Tibial nerve (tissue), 4 donors: ENCODE measurements around the gene MDFI. TPM values are rescaled to one million over a fixed set of nuclear protein-coding genes. Genes with fewer than 3 reads are reported as not detected.

Experiments used
- DNase-seq, 2 donors: peaks; one replicate each; pipeline ENCODE4 v3.0.0-alpha.2; 2019; ENCODE audit warnings: low spot score in 2 of 2
- H3K27ac ChIP-seq, 4 donors: fragments of 200-600 bp; sonication (generic) in 3 of 4; one replicate each; pipeline ENCODE4 v1.5.1; 2017 to 2019; ENCODE audit warnings: mild to moderate bottlenecking in 1 of 4
- H3K27me3 ChIP-seq, 2 donors: fragments of 200-600 bp; sonication (generic) in 1 of 2; one replicate each; pipeline versions ENCODE4 v1.5.1 to v1.6.0; 2017 to 2019
- H3K36me3 ChIP-seq, 3 donors: fragments of 200-600 bp; sonication (generic); one replicate each; pipeline ENCODE4 v1.5.1; 2018 to 2019
- H3K4me1 ChIP-seq, 4 donors: fragments of 200-600 bp; sonication (generic) in 3 of 4; one replicate each; pipeline ENCODE4 v1.5.1; 2017 to 2019
- H3K4me3 ChIP-seq, 4 donors: fragments of 200-600 bp; sonication (generic) in 3 of 4; one replicate each; pipeline ENCODE4 v1.5.1; 2017 to 2019; ENCODE audit warnings: mild to moderate bottlenecking in 1 of 4, moderate library complexity in 1 of 4
- H3K9me3 ChIP-seq, 4 donors: fragments of 200-600 bp; sonication (generic) in 3 of 4; one replicate each; pipeline ENCODE4 v1.5.1; 2017 to 2019
- CTCF ChIP-seq, 5 experiments: fragments of 200-600 bp in 3 of 5; fragments of 450-650 bp in 2 of 5; sonication (generic) in 3 of 5; IDR thresholded peaks; one replicate each; pipeline ENCODE4 v1.5.1; 2016 to 2019; ENCODE audit warnings: antibody characterized with exemption in 5 of 5, mild to moderate bottlenecking in 3 of 5, moderate library complexity in 2 of 5
- EP300 ChIP-seq, 2 donors: sonication (generic); formaldehyde crosslinking; IDR thresholded peaks; one replicate each; pipeline ENCODE4 v1.6.1; 2017; ENCODE audit warnings: antibody characterized with exemption in 2 of 2, mild to moderate bottlenecking in 1 of 2
- POLR2A ChIP-seq, 2 donors: fragments of 450-650 bp; IDR thresholded peaks; one replicate each; pipeline ENCODE4 v1.6.1; 2017; ENCODE audit warnings: antibody characterized with exemption in 2 of 2, mild to moderate bottlenecking in 2 of 2, moderate library complexity in 2 of 2
- WGBS, 2 donors: methylation state at CpG; one replicate each; pipeline ENCODE4 v1.1.5; 2018; 5-methylcytosine and 5-hydroxymethylcytosine counted together
- total RNA-seq, 4 donors: library from RNA; depleted of rRNA; stranded (reverse); fragments of >200 nt; gene quantifications; one replicate each; pipeline ENCODE4 v1.1.0, GENCODE V29; 2016

MDFI gene
- total RNA-seq, 4 donors from 2014 or later = 13.5 to 31.8 (median 20.7) TPM

- Histone ChIP-seq H3K4me3 (no peak overlapping the region), H3K27me3 (peaks cover 0 to 12% of the 10 kb centered on the region in 2 donors), H3K9me3 (no peaks in the 10 kb centered on the region), H3K27ac (no peak overlapping the region), H3K36me3 (no peaks in the 10 kb centered on the region), H3K4me1 (peaks cover 0 to 6% (median 0%) of the 10 kb centered on the region in 4 donors)
- WGBS, 2 donors = 84% methylated on average over 5 to 8 of the region's 8 CpGs
- no peak for DNase-seq
- no peak for TF ChIP-seq EP300 (IDR thresholded peaks at IDR 0.05)
- TF ChIP-seq POLR2A (IDR thresholded peaks at IDR 0.05) = no peak
- no peak for TF ChIP-seq CTCF (IDR thresholded peaks at IDR 0.05)
Observed at GRCh38 chr6:41630946-41631345, 7.3 kb upstream of the MDFI start.

GRCh38 chr6:41633056-41633634 lies 5.1 kb upstream of the MDFI start:
- Histone ChIP-seq H3K27me3 (peaks cover 0 to 22% of the 10 kb centered on the region in 2 donors), H3K4me1 (peaks cover 0 to 23% (median 10%) of the 10 kb centered on the region in 4 donors), H3K9me3 (no peaks in the 10 kb centered on the region), H3K36me3 (no peaks in the 10 kb centered on the region), H3K4me3 (no peak overlapping the region), H3K27ac (no peak overlapping the region)
- WGBS, 2 donors = 67 to 83% methylated on average over 2 of the region's 2 CpGs
- TF ChIP-seq CTCF (IDR thresholded peaks at IDR 0.05) (no peak), EP300 (IDR thresholded peaks at IDR 0.05) (no peak), POLR2A (IDR thresholded peaks at IDR 0.05) (no peak)
- DNase-seq = no peak

GRCh38 chr6:41634657-41635056 lies 3.6 kb upstream of the MDFI start:
- peaks cover 0 to 38% (median 21%) of the 10 kb centered on the region in 4 donors for H3K4me1 ChIP-seq
- no peak overlapping the region for H3K4me3 ChIP-seq
- TF ChIP-seq POLR2A (IDR thresholded peaks at IDR 0.05) (no peak), EP300 (IDR thresholded peaks at IDR 0.05) (no peak), CTCF (IDR thresholded peaks at IDR 0.05) (no peak)
- WGBS, 2 donors = 6% methylated on average over 4 of the region's 4 CpGs
- no peak overlapping the region for H3K27ac ChIP-seq
- DNase-seq = no peak
- H3K36me3 ChIP-seq = no peaks in the 10 kb centered on the region
- no peaks in the 10 kb centered on the region for H3K9me3 ChIP-seq
- peaks cover 0 to 36% of the 10 kb centered on the region in 2 donors for H3K27me3 ChIP-seq

GRCh38 chr6:41635365-41635764 lies 2.9 kb upstream of the MDFI start:
- DNase-seq = no peak

More at GRCh38 chr6:41635365-41635764, 2.9 kb upstream of the MDFI start:
- TF ChIP-seq POLR2A (IDR thresholded peaks at IDR 0.05) = no peak
- no peak for TF ChIP-seq EP300 (IDR thresholded peaks at IDR 0.05)
- TF ChIP-seq CTCF (IDR thresholded peaks at IDR 0.05) = no peak
- 76 to 82% methylated on average over 6 of the region's 6 CpGs for WGBS, 2 donors
- no peaks in the 10 kb centered on the region for H3K9me3 ChIP-seq
- H3K27me3 ChIP-seq = peaks cover 0 to 39% of the 10 kb centered on the region in 2 donors
- H3K27ac ChIP-seq = no peak overlapping the region
- no peaks in the 10 kb centered on the region for H3K36me3 ChIP-seq
- peaks cover 0 to 45% (median 21%) of the 10 kb centered on the region in 4 donors for H3K4me1 ChIP-seq
- H3K4me3 ChIP-seq = no peak overlapping the region
